HCEC 1CT (cell line): ENCODE results near the gene SP140.
"Not testable (repeated sequence)": the region's sequence is repeated elsewhere in the genome, so short reads cannot be mapped to it uniquely, and the experiment has no call there.

Source experiments
- DNase-seq: peaks from one replicate; pipeline ENCODE4 v3.0.0-alpha.2; 2017

The SP140 gene

DNA sequence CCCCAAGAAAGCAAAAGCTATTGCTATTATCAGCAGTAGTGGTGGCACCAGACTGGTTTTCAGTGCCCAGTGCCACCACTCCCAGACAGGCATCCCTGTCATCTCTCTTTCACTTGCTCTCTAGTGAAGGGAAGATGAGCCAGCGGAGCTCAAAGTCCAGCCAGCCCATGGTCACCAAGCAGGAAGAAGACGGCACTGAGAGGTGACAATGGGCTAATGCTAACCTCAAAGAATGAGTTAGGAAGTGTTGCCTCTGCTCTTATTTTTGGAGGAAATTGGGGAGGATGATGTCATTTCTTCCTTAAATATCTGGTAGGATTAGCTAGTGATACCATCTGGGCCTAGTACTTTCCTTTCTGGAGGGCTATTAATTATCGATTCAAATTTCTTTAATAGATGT lies 1.7 kb downstream of the SP140 start:
- no peak for DNase-seq

DNA sequence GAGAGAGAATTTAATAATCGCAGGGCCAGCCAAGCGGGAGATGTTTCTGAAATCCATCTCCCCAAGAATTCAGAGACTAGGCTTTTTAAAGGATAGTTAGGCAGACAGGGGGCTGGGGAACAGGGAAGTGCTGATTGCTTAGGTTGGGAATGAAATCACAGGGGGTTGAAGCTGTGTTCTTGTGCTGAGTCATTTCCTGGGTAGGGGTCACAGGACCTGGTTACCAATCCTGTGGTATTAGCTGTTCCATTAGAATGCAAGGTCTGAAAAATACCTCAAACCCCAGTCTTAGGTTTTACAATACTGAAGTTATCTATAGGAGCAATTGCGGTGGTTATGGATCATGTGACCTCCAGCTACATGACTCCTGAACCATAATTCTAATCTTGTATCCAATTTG lies 4.6 kb downstream of the SP140 start:
- DNase-seq: peak; percentile 91

DNA sequence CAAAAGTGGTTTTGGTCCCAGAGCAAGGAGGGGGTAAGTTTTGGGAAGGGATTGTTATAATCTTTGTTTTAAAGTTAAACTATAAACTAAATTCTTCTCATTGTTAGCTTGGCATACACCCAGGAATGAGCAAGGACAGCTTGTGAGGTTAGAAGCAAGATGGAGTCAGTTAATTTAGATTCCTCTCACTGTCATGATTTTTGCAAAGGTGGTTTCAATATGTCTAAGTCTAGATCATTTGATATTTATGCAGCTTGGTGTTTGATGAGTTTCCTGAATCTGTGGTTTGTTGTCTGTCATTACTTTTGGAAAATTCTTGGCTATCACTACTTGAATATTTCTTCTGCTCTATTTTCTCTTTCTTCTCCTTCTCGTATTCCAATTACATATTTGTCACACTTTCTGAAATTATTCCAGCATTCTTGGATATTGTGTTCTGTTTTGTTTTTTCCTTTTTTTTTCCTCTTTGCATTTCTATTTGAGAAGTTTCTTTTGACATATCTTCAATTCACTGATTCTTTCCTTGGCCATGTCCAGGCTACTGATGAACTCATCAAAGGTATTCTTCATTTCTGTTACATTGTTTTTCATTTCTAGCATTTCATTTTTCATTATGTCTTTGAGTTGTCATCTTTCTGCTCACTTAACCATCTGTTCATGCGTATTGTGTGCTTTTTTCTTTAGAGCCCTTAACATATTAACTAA lies 5.1 kb downstream of the SP140 start:
- no peak for DNase-seq

DNA sequence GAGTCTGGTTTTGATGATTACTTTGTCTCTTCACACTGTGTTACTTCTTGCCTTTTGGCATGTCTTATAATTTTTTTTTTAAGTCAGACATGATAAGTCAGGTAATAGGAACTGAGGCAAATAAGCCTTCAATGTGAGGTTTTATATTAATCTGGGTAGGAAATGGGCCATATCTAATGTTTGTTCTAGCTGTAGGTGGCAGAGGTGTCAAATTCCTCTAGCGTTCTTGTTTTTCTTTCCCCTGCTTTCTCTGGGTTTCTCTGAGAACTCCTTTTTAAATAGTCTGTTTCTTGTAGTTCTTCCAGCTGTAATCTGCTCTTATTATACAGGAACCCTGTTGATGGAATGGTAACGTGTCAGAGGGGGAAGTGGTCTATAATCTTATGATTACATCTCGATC lies 5.7 kb downstream of the SP140 start:
- no peak for DNase-seq

DNA sequence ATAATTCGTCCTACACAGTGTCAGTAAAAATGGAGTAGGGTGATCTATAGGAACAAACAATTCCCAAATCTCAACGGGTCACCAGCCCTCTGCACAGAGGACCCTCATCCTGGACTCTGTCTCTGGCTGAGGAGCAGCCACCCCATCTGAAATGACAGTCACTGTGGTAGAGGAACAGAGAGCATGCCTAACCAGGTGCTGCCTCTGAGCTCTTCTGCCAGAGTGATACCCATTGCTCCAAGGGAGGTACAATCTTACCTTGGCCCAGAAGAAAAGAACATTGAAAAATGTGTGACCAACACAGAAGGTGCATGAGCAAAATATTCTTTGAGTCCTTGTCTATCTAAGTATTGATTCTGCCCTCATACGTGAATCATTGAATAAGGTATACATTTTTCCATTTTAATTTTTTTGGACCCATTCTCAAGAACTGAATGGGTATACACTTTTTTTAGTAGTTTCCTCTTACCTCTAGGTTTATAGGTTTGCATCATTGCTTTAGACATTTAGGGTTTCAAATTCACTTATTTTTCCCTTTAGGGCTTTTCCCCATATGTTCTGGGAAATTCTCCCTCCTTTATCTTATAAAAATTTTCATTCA lies 8.7 kb downstream of the SP140 start:
- DNase-seq: no peak

DNA sequence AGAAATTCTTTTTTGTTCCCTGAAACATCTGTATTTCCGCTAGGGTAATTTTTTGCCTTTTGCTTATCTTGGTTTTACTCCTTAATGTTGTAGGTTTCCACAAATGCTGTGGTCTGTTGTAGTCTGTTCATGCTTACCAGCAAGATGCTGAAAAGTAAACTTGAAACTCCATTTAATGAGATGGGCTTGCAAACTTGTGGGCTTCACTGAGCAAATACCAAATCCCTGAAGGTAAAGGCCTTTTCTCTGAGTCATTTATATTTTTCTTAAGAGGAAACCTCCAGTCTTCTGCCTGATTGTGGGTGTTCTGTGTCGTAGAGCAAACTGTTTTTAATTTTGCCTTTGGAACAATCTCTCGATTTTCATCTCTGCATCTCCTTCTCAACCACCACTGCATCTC lies 9.3 kb downstream of the SP140 start:
- no peak for DNase-seq

DNA sequence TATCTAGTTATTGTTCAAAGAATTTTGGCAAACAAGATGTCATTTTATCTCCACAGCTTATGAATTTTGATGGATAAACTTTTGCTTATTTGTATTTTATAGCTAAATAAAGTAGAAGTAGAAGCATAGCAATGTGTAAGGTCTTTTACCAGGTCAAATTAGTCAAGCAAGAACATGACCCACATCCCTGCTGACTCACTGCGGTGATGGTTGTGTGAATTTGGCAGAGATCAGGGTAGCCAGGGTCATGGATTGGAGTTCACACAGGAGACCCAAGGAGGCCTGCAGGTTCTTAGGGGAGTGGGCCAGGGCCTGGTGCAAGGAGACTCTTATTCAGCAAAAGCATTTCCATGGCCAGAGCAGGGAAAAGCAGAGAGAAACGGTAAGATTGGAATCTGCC lies 18.7 kb downstream of the SP140 start:
- peak; percentile 70 for DNase-seq

DNA sequence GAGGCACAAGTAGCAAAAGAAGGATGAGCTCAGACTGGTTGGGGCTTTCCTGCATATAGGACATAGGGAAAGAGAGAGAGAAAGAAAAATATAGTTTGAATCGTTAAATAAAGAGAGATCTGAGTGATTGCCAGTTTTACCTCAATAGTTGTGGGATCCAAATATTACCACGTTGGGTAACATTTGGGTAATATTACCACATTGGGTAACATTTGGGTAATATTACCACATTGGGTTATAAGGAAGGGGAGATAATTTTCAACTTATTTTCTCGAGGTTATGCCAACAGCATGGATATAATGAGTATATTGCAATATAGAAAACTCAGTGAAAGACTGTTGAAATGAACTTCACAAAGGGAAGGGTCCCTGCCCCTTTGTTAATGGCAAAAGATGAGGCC lies 20.7 kb downstream of the SP140 start:
- DNase-seq: no peak

DNA sequence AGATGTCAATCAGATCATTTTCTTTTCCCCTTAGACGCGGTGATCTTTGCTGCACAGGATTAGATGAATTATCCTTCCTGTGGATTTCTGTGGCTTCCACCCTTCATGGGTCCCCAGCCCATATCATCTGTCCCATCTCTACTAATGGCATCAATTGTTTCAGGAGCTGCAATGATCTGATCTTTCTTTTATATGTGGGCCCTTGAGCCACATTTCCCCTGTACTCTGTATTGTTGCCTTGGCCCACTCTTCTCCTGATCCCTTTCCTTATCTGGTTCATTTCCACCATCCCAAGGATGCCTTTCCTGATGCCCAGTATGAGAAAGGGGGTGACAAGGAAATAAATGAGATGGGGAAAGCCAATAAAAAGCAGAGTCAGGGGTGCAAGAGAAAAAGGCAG lies 24.7 kb downstream of the SP140 start:
- DNase-seq: no peak

DNA sequence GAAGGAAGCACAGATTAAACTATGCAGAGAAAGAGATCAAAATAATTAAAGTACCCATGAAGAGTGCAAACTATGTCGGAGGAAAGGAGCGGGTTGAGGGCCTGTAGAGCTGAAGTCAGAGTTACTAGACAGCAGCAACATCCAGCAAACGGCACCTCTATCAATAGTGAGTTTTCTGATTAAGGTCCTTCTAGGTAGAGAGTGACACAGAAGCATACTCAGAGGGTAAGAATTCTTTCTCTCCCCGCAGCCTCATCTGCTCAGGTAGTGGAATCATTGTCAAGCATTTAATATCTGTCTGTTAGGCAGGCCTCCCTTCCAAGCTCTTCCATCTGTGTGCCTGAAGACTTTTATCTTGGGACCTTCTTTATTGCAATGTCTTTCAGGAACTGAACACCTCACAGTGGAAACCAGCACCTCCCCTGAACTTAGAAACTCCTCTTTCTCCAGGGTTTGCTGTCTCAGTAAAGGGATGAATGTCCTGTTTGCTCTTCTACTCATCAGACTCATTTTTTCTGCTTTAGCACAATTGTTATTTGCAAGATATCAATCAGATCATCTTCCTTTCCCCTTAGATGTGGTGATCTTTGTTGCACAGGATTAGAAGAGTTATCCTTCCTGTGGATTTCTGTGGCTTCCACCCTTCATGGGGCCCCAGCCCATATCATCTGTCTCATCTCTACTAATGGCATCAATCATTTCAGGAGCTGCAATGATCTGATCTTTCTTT lies 28.8 kb downstream of the SP140 start:
- no peak for DNase-seq

DNA sequence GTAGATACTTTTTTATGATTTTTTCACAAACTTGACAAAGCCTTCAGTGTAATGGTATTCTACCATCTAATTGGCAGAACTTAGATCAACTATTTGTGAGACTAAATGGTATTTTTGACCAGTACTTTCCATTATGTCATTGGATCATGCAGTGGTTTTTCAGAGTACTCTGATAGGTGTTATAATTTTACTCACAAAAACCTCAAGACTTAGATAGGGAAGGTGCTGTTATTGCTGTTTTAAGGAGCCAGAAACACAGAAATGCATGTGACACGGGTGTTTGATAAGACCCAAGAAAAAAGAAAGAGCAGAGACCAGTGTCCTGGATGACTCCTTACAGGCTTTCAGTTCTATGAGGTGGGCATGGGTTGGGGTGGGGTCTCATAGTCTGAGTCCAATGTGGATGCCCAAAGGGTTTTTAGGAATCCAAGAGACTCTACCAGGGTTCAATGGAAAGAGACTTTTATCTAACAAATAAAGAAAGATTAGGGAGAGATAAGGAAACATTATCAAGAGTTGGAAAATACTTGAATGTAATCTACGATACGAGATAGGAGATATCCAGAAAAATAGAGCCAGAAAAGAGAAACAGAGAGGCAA lies 31.3 kb downstream of the SP140 start:
- DNase-seq: no peak

DNA sequence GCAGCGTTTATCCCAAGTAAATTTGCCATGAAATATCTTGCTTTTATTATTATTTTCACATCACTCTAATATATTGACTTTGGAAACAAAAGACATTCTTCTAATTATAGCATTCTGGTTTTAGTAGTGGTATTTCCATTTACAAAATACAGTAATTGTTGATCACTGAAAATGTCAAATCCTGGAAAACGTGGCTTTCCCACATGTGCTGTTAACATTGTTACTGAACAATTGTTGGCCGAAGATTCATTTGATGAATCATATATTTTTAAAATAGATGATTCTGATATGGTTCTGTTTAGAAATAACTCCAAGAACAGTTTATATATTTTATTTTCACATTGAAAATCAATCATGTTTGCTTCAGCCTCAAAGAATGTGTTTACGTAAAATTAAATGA lies 32.9 kb downstream of the SP140 start:
- DNase-seq: no peak

DNA sequence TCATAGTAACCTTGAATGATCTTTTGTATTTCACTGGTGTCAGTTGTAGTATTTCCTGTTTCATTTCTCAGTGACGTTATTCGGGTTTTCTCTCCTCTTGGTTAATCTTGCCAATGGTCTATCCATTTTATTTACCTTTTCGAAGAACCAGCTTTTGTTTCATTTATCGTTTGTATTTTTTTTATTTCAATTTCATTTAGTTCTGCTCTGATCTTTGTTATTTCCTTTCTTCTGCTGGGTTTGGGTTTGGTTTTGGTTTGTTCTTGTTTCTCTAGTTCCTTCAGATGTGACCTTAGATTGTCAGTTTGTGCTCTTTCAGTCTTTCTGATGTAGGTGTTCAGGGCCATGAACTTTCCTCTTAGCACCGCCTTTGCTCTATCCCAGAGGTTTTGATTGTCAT lies 36.7 kb downstream of the SP140 start:
- no peak for DNase-seq

DNA sequence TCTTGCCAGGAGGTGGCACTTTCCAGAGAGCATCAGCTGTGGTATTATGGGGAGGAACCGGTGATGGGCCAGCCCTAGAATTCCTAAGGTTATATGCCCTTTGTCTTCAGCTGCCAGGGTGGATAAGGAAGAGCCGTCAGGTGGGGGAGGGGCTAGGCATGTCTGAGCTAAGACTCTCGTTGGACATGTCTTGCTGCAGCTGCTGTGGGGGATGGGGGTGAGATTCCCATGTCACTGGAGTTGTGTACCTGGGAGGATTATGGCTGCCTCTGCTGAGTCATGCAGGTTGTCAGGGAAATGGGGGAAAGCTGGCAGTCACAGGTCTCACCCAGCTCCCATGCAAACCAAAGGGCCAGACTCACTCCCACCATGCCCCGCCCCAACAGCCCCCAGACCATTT lies 39.4 kb downstream of the SP140 start:
- not testable (repeated sequence) for DNase-seq

DNA sequence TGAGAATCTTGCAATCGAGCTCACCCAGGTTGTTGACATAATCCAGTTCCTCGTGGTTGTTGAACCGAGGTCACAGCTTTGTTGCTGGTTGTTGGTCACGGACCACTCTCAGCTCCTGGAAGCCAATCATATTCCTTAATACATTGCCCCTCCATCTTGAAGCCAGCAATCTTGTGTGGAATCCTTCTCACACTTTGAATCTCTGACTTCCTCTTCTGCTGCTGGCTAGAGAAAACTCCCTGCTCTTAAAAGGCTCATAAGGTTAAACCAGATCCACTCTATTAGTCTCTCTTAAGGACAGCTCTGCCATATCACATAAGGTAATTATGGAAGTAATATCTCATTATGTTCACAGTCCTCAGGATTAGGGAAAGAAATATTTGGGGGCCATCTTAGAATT lies 41.1 kb downstream of the SP140 start:
- DNase-seq: no peak

DNA sequence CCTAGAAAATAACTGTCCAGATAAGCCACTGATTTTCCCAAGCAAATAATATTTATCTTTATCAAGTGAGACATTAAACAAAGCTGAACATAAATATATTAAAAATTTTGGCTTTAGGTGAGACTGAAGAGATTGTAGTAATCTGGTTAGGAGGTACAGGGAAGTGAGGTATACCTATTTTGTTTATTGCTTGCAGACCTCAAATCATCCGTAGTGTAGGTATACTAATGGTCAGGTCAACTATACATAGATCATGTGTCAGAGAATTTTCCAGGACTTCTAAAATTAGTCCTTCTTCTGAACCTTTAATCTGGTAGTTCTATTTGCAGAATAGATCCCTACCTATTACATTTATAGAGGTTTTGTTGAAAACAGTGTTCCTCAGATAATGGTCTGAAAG lies 41.5 kb downstream of the SP140 start:
- no peak for DNase-seq

DNA sequence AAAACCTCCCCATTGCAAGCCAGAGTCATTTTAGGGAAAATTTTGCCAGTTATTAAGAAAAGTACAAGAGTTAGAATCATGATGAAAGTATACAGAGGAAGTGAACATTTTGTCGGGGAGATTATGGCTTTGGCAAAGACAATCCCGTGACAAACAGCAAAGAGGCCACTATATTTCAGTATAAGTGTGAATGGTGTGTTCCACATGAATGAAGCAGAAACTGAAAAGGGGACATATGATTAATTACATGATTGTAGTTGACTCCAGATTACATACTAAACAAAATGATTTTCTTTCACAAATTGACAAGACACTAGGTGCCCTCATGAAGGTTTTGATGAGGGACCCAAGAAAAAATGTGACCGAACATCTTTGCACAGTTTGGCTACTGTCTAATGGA lies 42.0 kb downstream of the SP140 start:
- no peak for DNase-seq

DNA sequence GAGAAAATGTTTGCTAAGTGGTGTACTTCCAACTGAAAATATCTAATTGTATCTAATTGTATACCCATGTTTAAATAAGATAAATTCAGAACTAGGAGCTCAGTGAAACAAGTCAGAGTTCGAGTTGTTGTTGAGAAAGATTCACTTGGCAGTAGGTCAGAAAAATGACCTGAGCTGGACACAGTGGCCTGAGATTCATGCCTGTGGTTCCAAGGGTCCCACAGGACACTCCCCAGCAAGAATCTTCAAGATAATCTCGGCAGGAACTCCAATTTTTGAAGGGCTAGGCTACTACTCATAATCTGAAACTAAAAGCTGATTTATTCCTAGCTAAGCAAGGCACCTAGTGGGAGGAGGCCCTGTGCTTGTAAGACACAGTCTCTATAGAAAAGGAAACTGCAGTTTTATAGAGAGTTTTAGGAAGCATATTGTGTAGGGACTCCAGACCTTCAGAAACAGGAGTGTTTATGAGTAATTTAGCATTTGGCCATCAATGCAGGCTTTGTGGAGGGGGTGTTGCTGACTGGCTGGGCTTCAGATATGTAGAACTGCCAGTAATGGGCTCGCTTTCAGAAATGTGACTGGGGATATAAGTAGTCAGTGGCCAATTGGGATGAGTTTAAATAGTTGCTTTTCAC lies 43.2 kb downstream of the SP140 start:
- peak; percentile 5 for DNase-seq

DNA sequence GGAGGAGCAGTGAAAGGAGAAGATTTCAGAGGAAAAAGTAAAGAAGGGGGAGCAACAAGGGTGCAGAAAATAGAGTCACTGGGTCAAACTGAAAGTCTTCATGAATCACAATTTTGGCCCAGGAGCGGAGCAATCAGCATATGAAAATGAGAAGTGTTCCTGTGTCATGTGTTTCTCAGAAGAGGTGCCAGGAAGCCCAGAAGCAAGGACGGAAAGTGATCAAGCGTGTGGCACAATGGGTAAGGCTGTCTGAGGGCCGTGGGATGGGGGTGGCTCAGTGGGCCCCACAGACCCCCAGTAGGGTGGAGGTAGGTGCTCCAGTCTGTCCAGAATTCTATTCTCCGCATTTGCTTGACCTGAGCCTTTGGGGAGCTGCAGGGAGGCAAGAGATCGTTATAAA lies 44.2 kb downstream of the SP140 start:
- DNase-seq: no peak

DNA sequence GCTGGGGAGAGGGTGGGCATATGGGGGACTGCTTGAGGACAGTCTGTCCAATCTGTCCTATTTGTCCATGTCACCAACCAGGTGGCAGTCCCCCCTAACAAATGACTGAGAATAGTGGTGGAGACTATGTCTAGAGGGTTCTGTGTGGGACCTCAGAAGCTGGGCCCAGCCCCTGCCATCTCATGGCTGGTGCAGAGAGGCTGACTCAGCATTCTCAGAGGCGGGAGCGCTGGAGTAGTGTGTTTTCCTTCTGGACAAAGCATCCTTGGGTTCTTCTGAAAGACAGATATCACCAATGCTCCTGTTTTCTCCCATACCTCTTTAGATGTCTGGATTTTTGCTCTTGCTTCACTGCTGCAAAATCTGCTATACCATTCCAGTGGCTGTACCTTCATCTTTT lies 57.4 kb downstream of the SP140 start:
- DNase-seq: no peak

DNA sequence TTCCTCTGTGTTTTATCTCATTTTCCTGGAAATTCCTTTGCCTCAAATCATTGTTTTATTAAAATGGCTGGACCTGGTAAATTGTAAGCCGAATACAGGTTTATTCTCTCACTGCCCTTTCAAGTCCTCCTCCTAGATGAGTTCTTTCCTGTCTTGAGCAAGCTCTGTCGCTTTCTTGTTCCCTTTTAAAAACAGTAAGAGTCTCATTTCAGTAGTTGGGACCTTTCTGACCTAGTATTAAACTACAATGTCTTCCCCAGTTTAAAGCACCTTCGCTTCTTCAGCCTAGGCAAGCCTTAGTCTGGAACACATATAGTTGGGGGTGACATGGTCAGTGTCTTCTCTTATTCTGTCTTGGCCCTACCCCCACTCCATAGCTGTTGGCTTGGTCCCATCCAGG lies 60.5 kb downstream of the SP140 start:
- DNase-seq: no peak

DNA sequence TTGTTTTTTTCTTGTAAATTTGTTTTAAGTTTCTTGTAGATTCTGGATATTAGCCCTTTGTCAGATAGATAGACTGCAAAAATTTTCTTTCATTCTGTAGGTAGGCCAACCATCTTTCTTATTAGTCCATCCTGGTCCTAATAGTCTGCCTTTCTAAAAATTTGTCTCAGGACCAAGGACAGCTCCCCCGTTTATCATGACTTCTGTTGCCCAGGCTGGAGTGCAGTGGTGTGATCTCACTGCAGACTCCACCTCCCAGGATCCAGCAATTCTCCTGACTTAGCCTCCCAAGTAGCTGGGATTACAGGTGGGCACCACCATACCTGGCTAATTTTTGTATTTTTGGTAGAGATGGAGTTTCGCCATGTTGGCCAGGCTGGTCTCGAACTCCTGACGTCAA lies 63.8 kb downstream of the SP140 start:
- DNase-seq: not testable (repeated sequence)

DNA sequence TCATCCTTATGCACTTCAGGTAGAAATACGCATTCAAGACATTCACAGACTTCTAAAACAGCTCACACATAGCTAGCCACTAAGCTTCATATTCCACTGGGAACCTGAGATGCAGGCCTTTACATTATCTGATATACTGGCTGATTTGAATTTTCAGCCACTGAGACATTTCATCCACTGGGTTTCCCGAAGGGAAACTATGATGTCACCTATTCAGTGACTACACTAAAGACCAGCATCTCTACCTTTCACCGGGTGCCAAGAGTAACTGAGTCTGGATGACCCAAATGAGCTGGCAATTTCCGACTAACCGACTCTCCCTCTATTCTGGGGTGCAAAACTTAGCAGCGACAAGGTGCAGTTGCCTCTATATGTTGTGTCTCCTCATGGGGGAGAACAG lies 69.7 kb downstream of the SP140 start:
- no peak for DNase-seq

DNA sequence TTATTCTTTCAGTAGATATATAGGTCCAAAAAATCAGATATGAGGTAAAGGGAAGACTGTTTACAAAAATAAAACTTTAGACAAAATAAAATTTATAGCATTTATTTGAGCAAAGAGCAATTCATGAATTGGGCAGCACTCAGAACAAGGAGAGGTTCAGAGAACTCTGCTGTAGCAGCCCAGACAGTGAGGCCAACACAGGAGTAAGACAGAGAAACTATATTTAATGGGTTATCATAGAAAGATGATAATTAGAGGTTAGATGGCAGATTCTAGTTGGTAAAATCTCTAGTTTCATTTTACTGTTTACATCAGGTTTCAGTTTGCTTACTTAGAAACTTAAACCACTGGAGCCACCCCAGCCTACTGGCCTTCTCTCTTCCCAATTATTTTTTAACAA lies 71.4 kb downstream of the SP140 start:
- no peak for DNase-seq
